Endothelial cell (in vitro differentiated cells): ENCODE data around the gene MAP6. TPM values are rescaled to one million over a fixed set of nuclear protein-coding genes. Genes with fewer than 3 reads are reported as not detected.
A peak's percentile ranks its signal among the peaks of the same experiment; 100 is the strongest.
"Not testable (repeated sequence)": the region's sequence is repeated elsewhere in the genome, so short reads cannot be mapped to it uniquely, and the experiment has no call there.

ENCODE experiments used
- DNase-seq: peaks from one replicate; pipeline ENCODE4 v3.0.0; 2021; ENCODE audit warnings: low spot score
- H3K27ac Mint-ChIP-seq: one replicate; pipeline ENCODE4 v1.8.0; 2021; ENCODE audit warnings: mixed read lengths, inconsistent platforms; ENCODE audit not compliant: unreplicated experiment
- H3K27me3 Mint-ChIP-seq: one replicate; pipeline ENCODE4 v1.8.0; 2021; ENCODE audit warnings: mild to moderate bottlenecking, moderate library complexity, mixed read lengths, inconsistent platforms; ENCODE audit not compliant: unreplicated experiment
- H3K36me3 Mint-ChIP-seq: one replicate; pipeline ENCODE4 v1.8.0; 2021; ENCODE audit warnings: mild to moderate bottlenecking, low read depth, mixed read lengths, inconsistent platforms; ENCODE audit not compliant: unreplicated experiment
- H3K4me1 Mint-ChIP-seq: one replicate; pipeline ENCODE4 v1.8.0; 2021; ENCODE audit warnings: mild to moderate bottlenecking, mixed read lengths, inconsistent platforms; ENCODE audit not compliant: unreplicated experiment
- H3K4me3 Mint-ChIP-seq: one replicate; pipeline ENCODE4 v1.8.0; 2021; ENCODE audit warnings: mild to moderate bottlenecking, mixed read lengths, inconsistent platforms; ENCODE audit not compliant: unreplicated experiment
- H3K9me3 Mint-ChIP-seq: one replicate; pipeline ENCODE4 v1.8.0; 2021; ENCODE audit warnings: mixed read lengths, inconsistent platforms; ENCODE audit not compliant: unreplicated experiment
- total RNA-seq: library from RNA; stranded (reverse); fragmentation: NEBNext Ultra II Directional; extraction: Animal tissue kit (Norgen Biotek cat#: 25700); gene quantifications from one replicate; pipeline ENCODE4 v1.2.1, GENCODE V29; 2021; ENCODE audit not compliant: unreplicated experiment
- TF ChIP-seq, protein P1 (sequence below): fragments of 200-600 bp; sonication (generic); IDR thresholded peaks from one replicate; pipeline ENCODE4 v1.5.0; 2021; ENCODE audit warnings: antibody characterized with exemption; ENCODE audit not compliant: unreplicated experiment

The MAP6 gene
- total RNA-seq, 1 donor from 2014 or later: 0.26 TPM

GRCh38 chr11:75588051-75588481 is 80.8 kb downstream of the MAP6 start:
- H3K4me3 Mint-ChIP-seq: no peak overlapping the region
- no peaks in the 10 kb centered on the region for H3K9me3 Mint-ChIP-seq
- peaks cover 38% of the 10 kb centered on the region for H3K4me1 Mint-ChIP-seq
- no peaks in the 10 kb centered on the region for H3K36me3 Mint-ChIP-seq
- peaks cover 13% of the 10 kb centered on the region for H3K27me3 Mint-ChIP-seq
- no peak overlapping the region for H3K27ac Mint-ChIP-seq
- TF ChIP-seq, protein P1, sequence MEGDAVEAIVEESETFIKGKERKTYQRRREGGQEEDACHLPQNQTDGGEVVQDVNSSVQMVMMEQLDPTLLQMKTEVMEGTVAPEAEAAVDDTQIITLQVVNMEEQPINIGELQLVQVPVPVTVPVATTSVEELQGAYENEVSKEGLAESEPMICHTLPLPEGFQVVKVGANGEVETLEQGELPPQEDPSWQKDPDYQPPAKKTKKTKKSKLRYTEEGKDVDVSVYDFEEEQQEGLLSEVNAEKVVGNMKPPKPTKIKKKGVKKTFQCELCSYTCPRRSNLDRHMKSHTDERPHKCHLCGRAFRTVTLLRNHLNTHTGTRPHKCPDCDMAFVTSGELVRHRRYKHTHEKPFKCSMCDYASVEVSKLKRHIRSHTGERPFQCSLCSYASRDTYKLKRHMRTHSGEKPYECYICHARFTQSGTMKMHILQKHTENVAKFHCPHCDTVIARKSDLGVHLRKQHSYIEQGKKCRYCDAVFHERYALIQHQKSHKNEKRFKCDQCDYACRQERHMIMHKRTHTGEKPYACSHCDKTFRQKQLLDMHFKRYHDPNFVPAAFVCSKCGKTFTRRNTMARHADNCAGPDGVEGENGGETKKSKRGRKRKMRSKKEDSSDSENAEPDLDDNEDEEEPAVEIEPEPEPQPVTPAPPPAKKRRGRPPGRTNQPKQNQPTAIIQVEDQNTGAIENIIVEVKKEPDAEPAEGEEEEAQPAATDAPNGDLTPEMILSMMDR: no peak
- no peak for DNase-seq

GRCh38 chr11:75586395-75586794 is 82.4 kb downstream of the MAP6 start:
- no peak for DNase-seq
- no peak overlapping the region for H3K4me3 Mint-ChIP-seq
- no peaks in the 10 kb centered on the region for H3K9me3 Mint-ChIP-seq
- peaks cover 42% of the 10 kb centered on the region for H3K4me1 Mint-ChIP-seq
- TF ChIP-seq, protein P1: no peak
- no peak overlapping the region for H3K27ac Mint-ChIP-seq
- H3K36me3 Mint-ChIP-seq: peaks cover 6% of the 10 kb centered on the region
- peaks cover 12% of the 10 kb centered on the region for H3K27me3 Mint-ChIP-seq

- Mint-ChIP-seq H3K4me1 (peaks cover 42% of the 10 kb centered on the region), H3K9me3 (no peaks in the 10 kb centered on the region), H3K4me3 (peak overlapping the region; percentile 70), H3K27me3 (peaks cover 12% of the 10 kb centered on the region), H3K36me3 (peaks cover 6% of the 10 kb centered on the region), H3K27ac (peak overlapping the region; percentile 51)
- TF ChIP-seq, protein P1: no peak
- no peak for DNase-seq
These were observed 83.6 kb downstream of the MAP6 start for GRCh38 chr11:75585293-75585670.

GRCh38 chr11:75584659-75585292 is 84.1 kb downstream of the MAP6 start:
- H3K4me3 Mint-ChIP-seq: peak overlapping the region; percentile 86
- not testable (repeated sequence) for H3K9me3 Mint-ChIP-seq, DNase-seq, H3K36me3 Mint-ChIP-seq
- peaks cover 37% of the 10 kb centered on the region for H3K4me1 Mint-ChIP-seq
- H3K27me3 Mint-ChIP-seq: peaks cover 12% of the 10 kb centered on the region
- peak overlapping the region; percentile 80 for H3K27ac Mint-ChIP-seq

DNA sequence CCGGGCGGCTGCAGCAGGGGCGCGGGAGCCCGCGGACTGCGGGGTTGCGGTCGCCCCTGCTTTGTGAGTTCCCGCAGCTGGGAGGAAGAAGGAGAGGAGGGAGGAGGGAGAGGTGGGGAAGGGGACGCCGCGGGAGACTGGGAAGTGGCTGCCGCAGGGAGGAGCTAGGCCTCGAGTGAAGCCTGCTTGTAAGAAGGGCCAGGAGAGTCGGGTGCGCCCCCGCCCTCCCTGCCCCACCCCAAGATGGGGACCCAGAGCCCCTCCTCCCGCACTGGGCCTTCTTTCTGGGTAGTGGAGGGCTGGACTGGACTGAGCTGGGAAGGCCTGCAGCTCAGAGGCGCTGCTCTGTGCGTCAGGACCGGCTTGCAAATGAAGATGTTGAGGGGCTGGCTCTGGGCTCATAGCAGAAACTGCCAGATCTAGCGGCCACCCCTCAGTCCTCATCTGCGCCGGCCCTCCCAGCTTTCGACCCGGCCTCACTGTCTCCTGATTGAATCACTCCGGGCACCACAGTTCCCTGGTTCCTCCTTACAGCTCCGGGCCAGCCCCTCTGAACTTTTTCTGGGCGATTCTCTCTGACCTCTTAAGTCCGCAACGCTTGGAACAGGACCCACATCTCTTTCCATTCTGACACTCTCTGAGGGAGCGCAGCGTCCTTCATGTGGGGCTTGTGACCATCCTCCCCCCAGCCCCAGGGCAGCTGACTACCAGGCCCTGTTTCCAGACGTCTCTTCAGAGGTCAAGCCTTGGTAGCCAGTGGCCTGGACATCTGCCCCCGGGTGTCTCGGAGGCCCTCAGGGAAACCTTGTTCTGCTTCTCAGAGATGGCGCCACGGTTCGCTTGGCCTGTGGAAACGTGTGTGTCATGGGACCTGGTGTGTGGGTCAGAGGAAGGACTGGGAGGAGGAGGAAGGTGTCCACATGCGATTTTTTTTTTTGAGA is 84.8 kb downstream of the MAP6 start:
- H3K27me3 Mint-ChIP-seq: peaks cover 12% of the 10 kb centered on the region
- peaks cover 6% of the 10 kb centered on the region for H3K36me3 Mint-ChIP-seq

More for the DNA sequence above, 84.8 kb downstream of the MAP6 start:
- TF ChIP-seq, protein P1: no peak
- DNase-seq: peak; percentile 62
- Mint-ChIP-seq H3K4me3 (peak overlapping the region; percentile 86), H3K9me3 (no peaks in the 10 kb centered on the region), H3K4me1 (peaks cover 36% of the 10 kb centered on the region), H3K27ac (peak overlapping the region; percentile 87)
